Endothelial cell of umbilical vein (primary cell): Measurements from ENCODE around the gene RFXANK. TPM values are rescaled to one million over a fixed set of nuclear protein-coding genes. Genes with fewer than 3 reads are reported as not detected.

Source experiments
- BruUV-seq: library from RNA; stranded (reverse); fragments of 400-500 nt; replicated peaks from 2 replicates; lab custom pipeline; 2021; lab: Mats Ljungman, UMichigan
- CTCF ChIA-PET: fragments of 300-600, 350-600 bp; sonication (Branson Sonifier 250); formaldehyde crosslinking; loops from one replicate; lab custom pipeline; 2021; ENCODE audit warnings: antibody characterized with exemption, inconsistent platforms; lab: Charles Lee
- POLR2A ChIA-PET: fragments of 300-600, 350-600 bp; sonication (Branson Sonifier 250); formaldehyde crosslinking; loops from one replicate; lab custom pipeline; 2021; ENCODE audit warnings: antibody characterized with exemption, inconsistent platforms; lab: Charles Lee
- DNase-seq: peaks from one replicate; pipeline ENCODE4 v3.0.0-alpha.2; 2011; ENCODE audit warnings: low read depth, low spot score
- FAIRE-seq: peaks from 2 replicates; lab custom pipeline; 2011; peaks lifted over from hg19 to GRCh38; lab: Jason Lieb, UNC
- H2AFZ ChIP-seq: 2 replicates; pipeline ENCODE4 v1.6.0; 2012; ENCODE audit warnings: low read depth, low read length, control low read depth, inconsistent platforms
- H3K27ac ChIP-seq: 2 replicates; pipeline ENCODE4 v1.5.1; 2011; ENCODE audit warnings: low read depth, mild to moderate bottlenecking, control low read depth, low read length, moderate library complexity; ENCODE audit not compliant: insufficient read depth
- H3K27me3 ChIP-seq, 2 experiments: 2 replicates each; pipeline versions ENCODE4 v1.6.0 to v1.6.1; 2011; ENCODE audit warnings: low read length in 2 of 2, mixed read lengths in 1 of 2; ENCODE audit not compliant: control insufficient read depth in 2 of 2, insufficient read depth in 2 of 2
- H3K36me3 ChIP-seq, 2 experiments: 2 replicates in 1 of 2; 3 replicates in 1 of 2; pipeline ENCODE4 v1.5.1; 2011; ENCODE audit warnings: low read length in 2 of 2, mild to moderate bottlenecking in 1 of 2, moderate library complexity in 1 of 2; ENCODE audit not compliant: control insufficient read depth in 2 of 2, insufficient read depth in 2 of 2; ENCODE audit errors: extremely low read depth in 1 of 2
- H3K4me1 ChIP-seq: 3 replicates; pipeline ENCODE4 v1.5.1; 2011; ENCODE audit warnings: mild to moderate bottlenecking, low read length; ENCODE audit not compliant: control insufficient read depth, insufficient read depth; ENCODE audit errors: extremely low read depth
- H3K4me2 ChIP-seq: 2 replicates; pipeline ENCODE4 v1.6.1; 2011; ENCODE audit warnings: low read length, control low read depth, mixed read lengths; ENCODE audit not compliant: insufficient read depth
- H3K4me3 ChIP-seq, 3 experiments: fragments of 200-600 bp in 1 of 3; sonication (generic), shearing (Covaris generic) in 1 of 3; replicated peaks in 1 of 3; 2 replicates each; pipeline ENCODE4 v1.5.1; 2011 to 2016; ENCODE audit warnings: control low read depth in 3 of 3, low read length in 3 of 3, mild to moderate bottlenecking in 2 of 3, inconsistent platforms in 1 of 3, low read depth in 1 of 3, moderate library complexity in 1 of 3; ENCODE audit not compliant: insufficient read depth in 1 of 3
- H3K79me2 ChIP-seq: 2 replicates; pipeline ENCODE4 v1.6.0; 2012; ENCODE audit warnings: low read length, inconsistent platforms; ENCODE audit not compliant: control insufficient read depth, insufficient read depth
- H3K9ac ChIP-seq: replicated peaks from 2 replicates; pipeline ENCODE3; 2011; ENCODE audit warnings: low read length, control low read depth; ENCODE audit not compliant: insufficient read depth; ENCODE audit errors: extremely low read depth
- H3K9me1 ChIP-seq: replicated peaks from 3 replicates; pipeline ENCODE4 v1.6.0; 2011; ENCODE audit warnings: mild to moderate bottlenecking, low read length; ENCODE audit not compliant: control insufficient read depth, insufficient read depth; ENCODE audit errors: extremely low read depth
- H3K9me3 ChIP-seq: replicated peaks from 2 replicates; pipeline ENCODE4 v1.5.1; 2012; ENCODE audit warnings: low read length, inconsistent platforms; ENCODE audit not compliant: control insufficient read depth, insufficient read depth
- H4K20me1 ChIP-seq: replicated peaks from 2 replicates; pipeline ENCODE3; 2011; ENCODE audit warnings: mild to moderate bottlenecking, low read length; ENCODE audit not compliant: control insufficient read depth, insufficient read depth; ENCODE audit errors: extremely low read depth
- EZH2 ChIP-seq: IDR thresholded peaks from 2 replicates; pipeline ENCODE4 v1.6.1; 2012; ENCODE audit warnings: borderline replicate concordance, low read depth, mild to moderate bottlenecking, moderate library complexity, low read length, inconsistent platforms; ENCODE audit not compliant: severe bottlenecking
- FOS ChIP-seq: IDR thresholded peaks from 2 replicates; pipeline ENCODE4 v1.6.1; 2011; ENCODE audit warnings: mild to moderate bottlenecking, low read length, moderate library complexity, borderline replicate concordance; ENCODE audit not compliant: insufficient read depth
- GATA2 ChIP-seq: IDR thresholded peaks from 2 replicates; pipeline ENCODE4 v1.7.0; 2011; ENCODE audit warnings: low read depth, mild to moderate bottlenecking, moderate library complexity, mixed read lengths, low read length; ENCODE audit not compliant: insufficient read length, insufficient read depth
- JUN ChIP-seq: IDR thresholded peaks from 2 replicates; pipeline ENCODE4 v1.6.1; 2011; ENCODE audit warnings: borderline replicate concordance, low read depth; ENCODE audit not compliant: insufficient read length, insufficient read depth
- MAX ChIP-seq: IDR thresholded peaks from 2 replicates; pipeline ENCODE4 v1.6.1; 2011; ENCODE audit not compliant: insufficient read depth, insufficient read length
- MYC ChIP-seq: IDR thresholded peaks from one replicate; pipeline ENCODE4 v1.6.1; 2011; ENCODE audit warnings: mild to moderate bottlenecking, low read depth, low read length
- POLR2A ChIP-seq: IDR thresholded peaks from 2 replicates; pipeline ENCODE4 v1.6.1; 2012; ENCODE audit warnings: low read depth, mild to moderate bottlenecking, control low read depth, low read length
- POLR2AphosphoS5 ChIP-seq: IDR thresholded peaks from 2 replicates; pipeline ENCODE4 v1.6.1; 2012; ENCODE audit warnings: low read depth, mild to moderate bottlenecking, control low read depth, low read length, moderate library complexity; ENCODE audit not compliant: insufficient read depth
- dilution Hi-C: fragments of 300-500 bp; cut with MboI; formaldehyde crosslinking; loops from one replicate; pipeline ENCODE4 v1.15.0; 2019; ENCODE audit warnings: low sequenced_read_pairs; ENCODE audit not compliant: extremely low pct_ligation_motif_present
- intact Hi-C: fragments of 100-400 bp; cut with micrococcal nuclease; formaldehyde crosslinking; loops from one replicate; pipeline ENCODE4 v1.10.0; 2022
- polyA plus RNA-seq, 4 experiments: library from polyadenylated mRNA; depleted of rRNA in 3 of 4; stranded (reverse) in 3 of 4; unstranded in 1 of 4; fragments of >200 nt; gene quantifications; 2 replicates each; pipeline versions ENCODE4 v1.2.1 to v1.2.3, GENCODE V29; 2011 to 2012; ENCODE audit warnings: missing spikeins in 1 of 4
- total RNA-seq: library from RNA; stranded (reverse); gene quantifications from 2 replicates; pipeline ENCODE4 v1.2.3, GENCODE V29; 2021
- TF ChIP-seq, protein P1 (sequence below), 2 donors: IDR thresholded peaks; 1 replicate in 1 of 2; 2 replicates in 1 of 2; pipeline ENCODE4 v1.5.1; 2011; ENCODE audit warnings: low read length in 2 of 2, mild to moderate bottlenecking in 2 of 2, moderate library complexity in 2 of 2, control low read depth in 1 of 2, inconsistent platforms in 1 of 2, low read depth in 1 of 2; ENCODE audit not compliant: insufficient read depth in 1 of 2; ENCODE audit errors: extremely low read depth in 1 of 2

The RFXANK gene
- total and polyA plus RNA-seq, 2 donors (not counting 3 experiments of a cell fraction or from before 2014, with no cell fraction given), result 105 to 124 TPM

- H3K4me2 ChIP-seq, result no peak overlapping the region
- TF ChIP-seq MYC, result no peak
- TF ChIP-seq EZH2, result no peak
- TF ChIP-seq, protein P1, sequence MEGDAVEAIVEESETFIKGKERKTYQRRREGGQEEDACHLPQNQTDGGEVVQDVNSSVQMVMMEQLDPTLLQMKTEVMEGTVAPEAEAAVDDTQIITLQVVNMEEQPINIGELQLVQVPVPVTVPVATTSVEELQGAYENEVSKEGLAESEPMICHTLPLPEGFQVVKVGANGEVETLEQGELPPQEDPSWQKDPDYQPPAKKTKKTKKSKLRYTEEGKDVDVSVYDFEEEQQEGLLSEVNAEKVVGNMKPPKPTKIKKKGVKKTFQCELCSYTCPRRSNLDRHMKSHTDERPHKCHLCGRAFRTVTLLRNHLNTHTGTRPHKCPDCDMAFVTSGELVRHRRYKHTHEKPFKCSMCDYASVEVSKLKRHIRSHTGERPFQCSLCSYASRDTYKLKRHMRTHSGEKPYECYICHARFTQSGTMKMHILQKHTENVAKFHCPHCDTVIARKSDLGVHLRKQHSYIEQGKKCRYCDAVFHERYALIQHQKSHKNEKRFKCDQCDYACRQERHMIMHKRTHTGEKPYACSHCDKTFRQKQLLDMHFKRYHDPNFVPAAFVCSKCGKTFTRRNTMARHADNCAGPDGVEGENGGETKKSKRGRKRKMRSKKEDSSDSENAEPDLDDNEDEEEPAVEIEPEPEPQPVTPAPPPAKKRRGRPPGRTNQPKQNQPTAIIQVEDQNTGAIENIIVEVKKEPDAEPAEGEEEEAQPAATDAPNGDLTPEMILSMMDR (IDR thresholded peaks at IDR 0.05; ENCODE audit: extremely low read depth in 1 of 2, insufficient read depth in 1 of 2, low read depth in 1 of 2, low read length in 2 of 2), result peak; percentile 7 to 11
- no peak for TF ChIP-seq POLR2A
- no peak for FAIRE-seq
- no peak overlapping the region for H2AFZ ChIP-seq
- H3K9me3 ChIP-seq, result no peaks in the 10 kb centered on the region
- no peaks in the 10 kb centered on the region for H3K9me1 ChIP-seq
- intact Hi-C loops (no loop called here), dilution Hi-C loops (no loop called here)
- BruUV-seq, result no TSS peak
- H3K79me2 ChIP-seq, result no peaks in the 10 kb centered on the region
- POLR2A ChIA-PET, result no interaction called here
- H3K4me1 ChIP-seq, result no peaks in the 10 kb centered on the region
- CTCF ChIA-PET, result interaction anchor here (2.9 kb wide), 1 partner anchor 8 kb away, joined by 9 read pairs; no protein-coding TSS in a partner anchor
- no peak overlapping the region for H3K9ac ChIP-seq
- no peak for DNase-seq
- H4K20me1 ChIP-seq, result no peaks in the 10 kb centered on the region
- H3K36me3 ChIP-seq, result no peaks in the 10 kb centered on the region
- no peak overlapping the region for H3K4me3 ChIP-seq
- H3K27ac ChIP-seq, result no peak overlapping the region
- peaks cover 4 to 8% of the 10 kb centered on the region in 2 experiments for H3K27me3 ChIP-seq
Measured at GRCh38 chr19:19217099-19217498, 25.0 kb downstream of the RFXANK start.

- ChIA-PET CTCF (interaction anchor here (0.7 kb wide), 1 partner anchor 134 kb away, joined by 3 read pairs; no protein-coding TSS in a partner anchor), POLR2A (no interaction called here)
- BruUV-seq, result no TSS peak
Measured at GRCh38 chr19:19218911-19219310, 26.9 kb downstream of the RFXANK start.

More at GRCh38 chr19:19218911-19219310, 26.9 kb downstream of the RFXANK start:
- H3K36me3 ChIP-seq, result no peaks in the 10 kb centered on the region
- no peaks in the 10 kb centered on the region for H4K20me1 ChIP-seq
- DNase-seq, result no peak
- no peak for FAIRE-seq
- no peaks in the 10 kb centered on the region for H3K79me2 ChIP-seq
- H3K4me2 ChIP-seq, result no peak overlapping the region
- TF ChIP-seq GATA2, result no peak
- TF ChIP-seq MYC, result no peak
- TF ChIP-seq, protein P1 (IDR thresholded peaks at IDR 0.05; ENCODE audit: extremely low read depth in 1 of 2, insufficient read depth in 1 of 2, low read depth in 1 of 2, low read length in 2 of 2), result no peak
- no peak for TF ChIP-seq POLR2A
- TF ChIP-seq EZH2, result no peak
- no peak for TF ChIP-seq MAX
- TF ChIP-seq JUN, result no peak
- no peak for TF ChIP-seq POLR2AphosphoS5
- no peak for TF ChIP-seq FOS
- intact Hi-C loops (no loop called here), dilution Hi-C loops (no loop called here)
- no peak overlapping the region for H3K4me3 ChIP-seq
- no peaks in the 10 kb centered on the region for H3K4me1 ChIP-seq
- H3K9ac ChIP-seq, result no peak overlapping the region
- no peaks in the 10 kb centered on the region for H3K9me3 ChIP-seq
- H3K27me3 ChIP-seq, result peaks cover 0 to 4% of the 10 kb centered on the region in 2 experiments
- H3K27ac ChIP-seq, result no peak overlapping the region
- H2AFZ ChIP-seq, result no peak overlapping the region
- H3K9me1 ChIP-seq, result no peaks in the 10 kb centered on the region
